Brain microvascular endothelial cell (primary cell): ENCODE data around the gene CHMP1B.
"Not testable (repeated sequence)": the region's sequence is repeated elsewhere in the genome, so short reads cannot be mapped to it uniquely, and the experiment has no call there.

Experiments used
- DNase-seq: peaks from one replicate; pipeline ENCODE4 v3.0.0-alpha.2; 2020
- H3K27ac ChIP-seq: fragments of 250-450 bp; sonication (Bioruptor Pico); 2 replicates; pipeline ENCODE4 v1.5.1; 2020; ENCODE audit warnings: mild to moderate bottlenecking, moderate library complexity
- H3K27me3 ChIP-seq: fragments of 250-450 bp; sonication (Bioruptor Pico); replicated peaks from 2 replicates; pipeline ENCODE4 v1.5.1; 2020; ENCODE audit warnings: mild to moderate bottlenecking
- H3K36me3 ChIP-seq: fragments of 250-450 bp; sonication (Bioruptor Pico); replicated peaks from 2 replicates; pipeline ENCODE4 v1.5.1; 2020; ENCODE audit warnings: mild to moderate bottlenecking
- H3K4me3 ChIP-seq: 2 replicates; pipeline ENCODE4 v1.5.1; 2011; ENCODE audit warnings: low read depth, mild to moderate bottlenecking, control low read depth, low read length, moderate library complexity
- CTCF ChIP-seq: IDR thresholded peaks from 2 replicates; pipeline ENCODE4 v1.5.1; 2011; ENCODE audit warnings: low read depth, mild to moderate bottlenecking, moderate library complexity, low read length, control low read depth, inconsistent platforms; ENCODE audit errors: missing control alignments
- in situ Hi-C: cut with HindIII; loops from 2 replicates; pipeline ENCODE4 v1.10.0; 2017; ENCODE audit warnings: low sequenced_read_pairs, low pct_ligation_motif_present

The CHMP1B gene

GRCh38 chr18:11887328-11888128, 36.3 kb downstream of the CHMP1B start:
- DNase-seq, result no peak
- no peak for TF ChIP-seq CTCF

GRCh38 chr18:11888726-11889125, 37.5 kb downstream of the CHMP1B start:
- Histone ChIP-seq H3K27me3 (no peaks in the 10 kb centered on the region), H3K36me3 (peaks cover 2% of the 10 kb centered on the region), H3K27ac (no peak overlapping the region), H3K4me3 (no peak overlapping the region)
- no peak for DNase-seq
- in situ Hi-C loops, result no loop called here
- no peak for TF ChIP-seq CTCF

More at GRCh38 chr18:11887328-11888128, 36.3 kb downstream of the CHMP1B start:
- in situ Hi-C loops, result no loop called here
- Histone ChIP-seq H3K4me3 (no peak overlapping the region), H3K27me3 (no peaks in the 10 kb centered on the region), H3K27ac (no peak overlapping the region), H3K36me3 (peaks cover 2% of the 10 kb centered on the region)

- peaks cover 2% of the 10 kb centered on the region for H3K36me3 ChIP-seq
- no peak overlapping the region for H3K27ac ChIP-seq
- H3K27me3 ChIP-seq, result no peaks in the 10 kb centered on the region
- in situ Hi-C loops, result no loop called here
- no peak overlapping the region for H3K4me3 ChIP-seq
- TF ChIP-seq CTCF, result no peak
- DNase-seq, result no peak
Observed at GRCh38 chr18:11889284-11889683, 38.1 kb downstream of the CHMP1B start.

- TF ChIP-seq CTCF, result no peak
- no peak overlapping the region for H3K4me3 ChIP-seq
- H3K27ac ChIP-seq, result no peak overlapping the region
- in situ Hi-C loops, result no loop called here
- no peaks in the 10 kb centered on the region for H3K27me3 ChIP-seq
- H3K36me3 ChIP-seq, result peaks cover 5% of the 10 kb centered on the region
- DNase-seq, result no peak
Observed at GRCh38 chr18:11891737-11892136, 40.5 kb downstream of the CHMP1B start.

- H3K4me3 ChIP-seq, H3K27me3 ChIP-seq, H3K27ac ChIP-seq, H3K36me3 ChIP-seq, in situ Hi-C loops, DNase-seq: not testable (repeated sequence)
Observed at GRCh38 chr18:11892438-11892837, 41.2 kb downstream of the CHMP1B start.

- H3K36me3 ChIP-seq, result peaks cover 6% of the 10 kb centered on the region
- in situ Hi-C loops, result no loop called here
- no peak for DNase-seq
- no peaks in the 10 kb centered on the region for H3K27me3 ChIP-seq
- TF ChIP-seq CTCF, result no peak
- H3K27ac ChIP-seq, result no peak overlapping the region
- H3K4me3 ChIP-seq, result no peak overlapping the region
Observed at GRCh38 chr18:11897781-11898180, 46.6 kb downstream of the CHMP1B start.
